Left lung (tissue), 10 donors: ENCODE results near the gene RASL10A. TPM values are rescaled to one million over a fixed set of nuclear protein-coding genes. Genes with fewer than 3 reads are reported as not detected.
A peak's percentile ranks its signal among the peaks of the same experiment; 100 is the strongest.

ENCODE experiments used
- ATAC-seq: fragments of 200-7000 bp; cut with Tn5 transposase; one replicate; pipeline ENCODE4 v1.9.1; 2020; ENCODE audit warnings: moderate library complexity
- DNase-seq, 4 donors: peaks; one replicate each; pipeline ENCODE4 v3.0.0-alpha.2; 2013 to 2020
- H3K27ac ChIP-seq, 2 donors: fragments of 200-600 bp; sonication (generic) in 1 of 2; one replicate each; pipeline versions ENCODE4 v1.5.0 to v1.8.0; 2020 to 2021
- H3K27me3 ChIP-seq, 2 donors: fragments of 200-600 bp; sonication (generic) in 1 of 2; one replicate each; pipeline versions ENCODE4 v1.5.0 to v1.8.0; 2020 to 2021
- H3K36me3 ChIP-seq, 2 donors: fragments of 200-600 bp; sonication (generic) in 1 of 2; one replicate each; pipeline versions ENCODE4 v1.5.0 to v1.8.0; 2020 to 2021
- H3K4me1 ChIP-seq, 2 donors: fragments of 200-600 bp; one replicate each; pipeline ENCODE4 v1.8.0; 2021
- H3K4me3 ChIP-seq, 2 donors: fragments of 200-600 bp; sonication (generic) in 1 of 2; one replicate each; pipeline versions ENCODE4 v1.5.0 to v1.8.0; 2020 to 2021; ENCODE audit warnings: mild to moderate bottlenecking in 1 of 2
- H3K9me3 ChIP-seq, 2 donors: fragments of 200-600 bp; sonication (generic) in 1 of 2; one replicate each; pipeline versions ENCODE4 v1.5.0 to v1.8.0; 2020 to 2021
- intact Hi-C, 2 donors: fragments of 100-400 bp; cut with DNase I; formaldehyde crosslinking; loops; one replicate each; pipeline versions ENCODE4 v1.11.2 to v1.14.2; 2022
- polyA plus RNA-seq, 6 donors: library from polyadenylated mRNA; unstranded; fragments of 120-200 nt; gene quantifications; one replicate each; pipeline ENCODE4 v1.2.1, GENCODE V29; 2013; ENCODE audit not compliant: insufficient read length in 6 of 6
- total RNA-seq, 2 donors: library from RNA; stranded (reverse); fragmentation: NEBNext Ultra II Directional; extraction: Animal tissue kit (Norgen Biotek cat#: 25700); gene quantifications; one replicate each; pipeline ENCODE4 v1.2.1, GENCODE V29; 2021
- TF ChIP-seq, protein P1 (sequence below), 2 donors: fragments of 200-600 bp; sonication (generic) in 1 of 2; IDR thresholded peaks; one replicate each; pipeline versions ENCODE4 v1.5.0 to v1.8.0; 2021; ENCODE audit warnings: antibody characterized with exemption in 2 of 2
- donor health status: DM: no; HTN: yes; CAD: no.
- donor health status: DM: no; HTN: no; CAD: no.

RASL10A gene
- total and polyA plus RNA-seq, 8 donors = 0.21 to 1.8 (median 0.52) TPM; not detected in 1

GRCh38 chr22:29290061-29290460, 25.4 kb downstream of the RASL10A start:
- DNase-seq = no peak
- no peaks in the 10 kb centered on the region for H3K27me3 ChIP-seq
- H3K27ac ChIP-seq = no peak overlapping the region
- TF ChIP-seq, protein P1, sequence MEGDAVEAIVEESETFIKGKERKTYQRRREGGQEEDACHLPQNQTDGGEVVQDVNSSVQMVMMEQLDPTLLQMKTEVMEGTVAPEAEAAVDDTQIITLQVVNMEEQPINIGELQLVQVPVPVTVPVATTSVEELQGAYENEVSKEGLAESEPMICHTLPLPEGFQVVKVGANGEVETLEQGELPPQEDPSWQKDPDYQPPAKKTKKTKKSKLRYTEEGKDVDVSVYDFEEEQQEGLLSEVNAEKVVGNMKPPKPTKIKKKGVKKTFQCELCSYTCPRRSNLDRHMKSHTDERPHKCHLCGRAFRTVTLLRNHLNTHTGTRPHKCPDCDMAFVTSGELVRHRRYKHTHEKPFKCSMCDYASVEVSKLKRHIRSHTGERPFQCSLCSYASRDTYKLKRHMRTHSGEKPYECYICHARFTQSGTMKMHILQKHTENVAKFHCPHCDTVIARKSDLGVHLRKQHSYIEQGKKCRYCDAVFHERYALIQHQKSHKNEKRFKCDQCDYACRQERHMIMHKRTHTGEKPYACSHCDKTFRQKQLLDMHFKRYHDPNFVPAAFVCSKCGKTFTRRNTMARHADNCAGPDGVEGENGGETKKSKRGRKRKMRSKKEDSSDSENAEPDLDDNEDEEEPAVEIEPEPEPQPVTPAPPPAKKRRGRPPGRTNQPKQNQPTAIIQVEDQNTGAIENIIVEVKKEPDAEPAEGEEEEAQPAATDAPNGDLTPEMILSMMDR (IDR thresholded peaks at IDR 0.05) = no peak
- H3K4me1 ChIP-seq = no peaks in the 10 kb centered on the region
- peaks cover 0 to 100% of the 10 kb centered on the region in 2 donors for H3K36me3 ChIP-seq
- ATAC-seq = no peak
- H3K4me3 ChIP-seq = no peak overlapping the region
- intact Hi-C loops = no loop called here
- H3K9me3 ChIP-seq = no peaks in the 10 kb centered on the region

DNA sequence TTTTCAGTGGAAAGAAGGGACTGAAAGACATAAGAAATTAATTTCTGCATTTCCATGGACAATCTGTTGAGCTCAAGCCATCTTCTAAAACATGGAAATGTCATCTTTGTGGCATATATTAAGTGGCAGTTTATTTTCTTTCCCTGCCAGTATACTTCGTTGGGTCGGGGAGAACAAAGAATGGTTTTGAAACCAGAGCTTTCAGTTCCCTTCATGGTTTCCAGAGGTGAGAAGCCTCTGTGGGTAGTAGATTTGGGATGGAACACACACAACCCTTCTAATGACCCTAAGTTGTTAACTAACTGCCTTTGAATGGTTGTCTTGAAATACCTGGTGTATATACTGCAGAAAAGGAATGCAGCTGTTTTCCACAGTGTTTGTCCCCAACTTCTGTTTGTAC, 26.7 kb downstream of the RASL10A start:
- TF ChIP-seq, protein P1 (IDR thresholded peaks at IDR 0.05) = no peak
- no peak for DNase-seq
- intact Hi-C loops = no loop called here
- Histone ChIP-seq H3K4me1 (no peaks in the 10 kb centered on the region), H3K27me3 (no peaks in the 10 kb centered on the region), H3K9me3 (no peaks in the 10 kb centered on the region), H3K4me3 (no peak overlapping the region), H3K36me3 (peaks cover 0 to 100% of the 10 kb centered on the region in 2 donors), H3K27ac (no peak overlapping the region)
- ATAC-seq = no peak

GRCh38 chr22:29284196-29284595, 31.3 kb downstream of the RASL10A start:
- Histone ChIP-seq H3K27ac (no peak overlapping the region), H3K4me1 (no peaks in the 10 kb centered on the region), H3K27me3 (no peaks in the 10 kb centered on the region), H3K36me3 (peaks cover 0 to 100% of the 10 kb centered on the region in 2 donors), H3K4me3 (no peak overlapping the region), H3K9me3 (no peaks in the 10 kb centered on the region)
- ATAC-seq (no peak), DNase-seq (no peak)
- TF ChIP-seq, protein P1 (IDR thresholded peaks at IDR 0.05) = no peak
- intact Hi-C loops = no loop called here

DNA sequence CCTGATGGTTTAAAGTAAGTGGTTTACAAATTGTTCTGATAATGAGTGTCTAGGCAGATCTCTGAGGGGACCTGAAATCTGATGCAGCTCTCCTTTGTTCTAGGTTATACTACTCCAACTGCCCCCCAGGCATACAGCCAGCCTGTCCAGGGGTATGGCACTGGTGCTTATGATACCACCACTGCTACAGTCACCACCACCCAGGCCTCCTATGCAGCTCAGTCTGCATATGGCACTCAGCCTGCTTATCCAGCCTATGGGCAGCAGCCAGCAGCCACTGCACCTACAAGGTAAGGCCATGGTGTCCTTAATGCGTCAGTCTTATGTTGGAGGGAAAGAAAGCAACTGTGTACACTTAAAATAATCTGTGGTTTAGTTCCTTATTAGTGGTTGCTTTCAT, 37.6 kb downstream of the RASL10A start:
- no peak overlapping the region for H3K27ac ChIP-seq
- intact Hi-C loops = no loop called here
- TF ChIP-seq, protein P1 (IDR thresholded peaks at IDR 0.05) = no peak
- ATAC-seq (no peak), DNase-seq (no peak)
- no peak overlapping the region for H3K4me3 ChIP-seq
- H3K27me3 ChIP-seq = no peaks in the 10 kb centered on the region
- H3K4me1 ChIP-seq = peaks cover 1 to 36% of the 10 kb centered on the region in 2 donors
- peaks cover 0 to 98% of the 10 kb centered on the region in 2 donors for H3K36me3 ChIP-seq
- H3K9me3 ChIP-seq = no peaks in the 10 kb centered on the region

- Histone ChIP-seq H3K27me3 (no peaks in the 10 kb centered on the region), H3K36me3 (peaks cover 0 to 94% of the 10 kb centered on the region in 2 donors), H3K4me3 (no peak overlapping the region), H3K9me3 (no peaks in the 10 kb centered on the region), H3K27ac (no peak overlapping the region), H3K4me1 (peaks cover 16 to 55% of the 10 kb centered on the region in 2 donors)
- intact Hi-C loops = no loop called here
- ATAC-seq = peak; percentile 20
- TF ChIP-seq, protein P1 (IDR thresholded peaks at IDR 0.05) = no peak
- no peak for DNase-seq
Measured at GRCh38 chr22:29275819-29276565, 39.5 kb downstream of the RASL10A start.
